ENCODE results near the gene EPRS1. TPM values are rescaled to one million over a fixed set of nuclear protein-coding genes. Genes with fewer than 3 reads are reported as not detected.

Gene EPRS1
- total and polyA plus RNA-seq, 8 donors, result 15.8 to 89.6 (median 33.8) TPM

DNA sequence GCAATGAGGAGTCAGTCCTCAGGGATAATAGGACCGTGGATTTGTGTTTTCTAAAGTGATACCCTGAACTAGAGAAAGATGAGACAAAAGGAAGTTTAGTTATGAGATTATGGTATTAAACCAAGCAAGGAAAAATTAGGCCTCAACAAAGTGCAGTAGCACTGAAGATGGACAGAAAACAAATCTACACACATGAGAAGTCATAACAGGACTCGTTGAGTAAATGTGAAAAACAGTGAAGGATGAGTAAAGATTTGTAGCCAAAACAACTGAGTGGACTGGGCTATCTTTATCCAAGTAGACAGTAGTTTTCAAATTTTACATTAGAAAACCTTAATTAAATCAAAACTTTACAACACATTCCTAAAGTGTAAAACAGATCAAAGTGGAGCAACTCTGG, 15.0 kb downstream of the EPRS1 start:
- no peak overlapping the region for H3K27ac ChIP-seq
- no peak for DNase-seq
- intact Hi-C loops (cut with DNase I; ENCODE audit: low total_unique reads), result no loop called here
- no peak overlapping the region for H3K4me3 ChIP-seq
- TF ChIP-seq POLR2A (IDR thresholded peaks at IDR 0.05) (no peak), CTCF (IDR thresholded peaks at IDR 0.05) (no peak), POLR2AphosphoS5 (IDR thresholded peaks at IDR 0.05) (no peak), EP300 (IDR thresholded peaks at IDR 0.05) (no peak)
- no peaks in the 10 kb centered on the region for H3K27me3 ChIP-seq
- no peaks in the 10 kb centered on the region for H3K9me3 ChIP-seq
- no peaks in the 10 kb centered on the region for H3K4me1 ChIP-seq
- H3K36me3 ChIP-seq, result peaks cover 25 to 93% (median 83%) of the 10 kb centered on the region in 4 donors
- WGBS, 5 donors, result 77 to 87% (median 82%) methylated on average over 2 of the region's 2 CpGs

GRCh38 chr1:220028346-220028895, 17.9 kb downstream of the EPRS1 start:
- Histone ChIP-seq H3K27ac (no peak overlapping the region), H3K9me3 (no peaks in the 10 kb centered on the region), H3K27me3 (no peaks in the 10 kb centered on the region), H3K4me1 (no peaks in the 10 kb centered on the region), H3K4me3 (no peak overlapping the region), H3K36me3 (peaks cover 26 to 99% (median 92%) of the 10 kb centered on the region in 4 donors)
- TF ChIP-seq POLR2AphosphoS5 (IDR thresholded peaks at IDR 0.05), result no peak
- no peak for TF ChIP-seq EP300 (IDR thresholded peaks at IDR 0.05)
- no peak for TF ChIP-seq POLR2A (IDR thresholded peaks at IDR 0.05)
- TF ChIP-seq CTCF (IDR thresholded peaks at IDR 0.05), result no peak
- 60 to 80% (median 70%) methylated on average over 4 of the region's 4 CpGs for WGBS, 5 donors
- intact Hi-C loops (cut with DNase I; ENCODE audit: low total_unique reads), result no loop called here
- DNase-seq, result peak in 1 of 2 donors; percentile 26

DNA sequence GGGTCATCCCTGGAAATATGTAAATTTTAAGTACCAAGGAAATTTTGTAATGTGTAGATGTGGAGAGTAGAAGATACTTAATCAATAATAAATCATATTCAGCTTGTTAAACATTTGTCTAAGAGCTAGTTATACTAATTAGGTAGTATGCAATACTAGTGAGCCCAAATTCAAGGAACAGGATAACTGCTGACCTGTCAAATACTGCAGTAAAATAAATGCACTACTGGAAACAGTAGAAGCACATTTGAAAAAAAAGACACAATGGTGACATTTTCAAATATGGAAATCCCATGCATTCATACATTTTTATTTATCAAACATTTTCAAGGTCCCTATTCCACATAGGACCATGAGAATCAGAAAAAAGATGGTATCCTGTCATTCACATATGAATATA, 27.2 kb downstream of the EPRS1 start:
- Histone ChIP-seq H3K9me3 (no peaks in the 10 kb centered on the region), H3K36me3 (peaks cover 37 to 99% (median 97%) of the 10 kb centered on the region in 4 donors), H3K27ac (no peak overlapping the region), H3K27me3 (no peaks in the 10 kb centered on the region), H3K4me3 (no peak overlapping the region), H3K4me1 (peaks cover 0 to 7% (median 0%) of the 10 kb centered on the region in 4 donors)
- intact Hi-C loops (cut with DNase I; ENCODE audit: low total_unique reads), result no loop called here
- DNase-seq, result no peak
- no peak for TF ChIP-seq CTCF (IDR thresholded peaks at IDR 0.05)
- TF ChIP-seq POLR2AphosphoS5 (IDR thresholded peaks at IDR 0.05), result no peak
- no peak for TF ChIP-seq POLR2A (IDR thresholded peaks at IDR 0.05)

- DNase-seq, result no peak
- Histone ChIP-seq H3K27ac (no peak overlapping the region), H3K4me3 (no peak overlapping the region), H3K4me1 (peaks cover 0 to 11% (median 2%) of the 10 kb centered on the region in 4 donors), H3K27me3 (no peaks in the 10 kb centered on the region), H3K36me3 (peaks cover 26 to 98% (median 90%) of the 10 kb centered on the region in 4 donors), H3K9me3 (no peaks in the 10 kb centered on the region)
- intact Hi-C loops (cut with DNase I; ENCODE audit: low total_unique reads), result no loop called here
- 85 to 95% (median 88%) methylated on average over 3 of the region's 3 CpGs for WGBS, 5 donors
- TF ChIP-seq POLR2AphosphoS5 (IDR thresholded peaks at IDR 0.05), result no peak
- no peak for TF ChIP-seq POLR2A (IDR thresholded peaks at IDR 0.05)
- no peak for TF ChIP-seq EP300 (IDR thresholded peaks at IDR 0.05)
- TF ChIP-seq CTCF (IDR thresholded peaks at IDR 0.05), result no peak
These were observed 32.8 kb downstream of the EPRS1 start for GRCh38 chr1:220013497-220013896.

Measured in stomach (tissue), 9 donors.